HG03175 (cell line): ENCODE results near the gene ITPR3.

Experiments used
- ATAC-seq: cut with Tn5 transposase; IDR thresholded peaks from one replicate; pipeline ENCODE4 v1.9.1; 2021; ENCODE audit warnings: mild to moderate bottlenecking, moderate library complexity; ENCODE audit not compliant: unreplicated experiment

ITPR3 gene

GRCh38 chr6:33727932-33728331 is 106.8 kb downstream of the ITPR3 start:
- no peak for ATAC-seq

- ATAC-seq = no peak
Measured at GRCh38 chr6:33728438-33728837, 107.3 kb downstream of the ITPR3 start.

- ATAC-seq = no peak
Measured at GRCh38 chr6:33729059-33729458, 107.9 kb downstream of the ITPR3 start.

GRCh38 chr6:33730611-33731010 is 109.5 kb downstream of the ITPR3 start:
- no peak for ATAC-seq

- ATAC-seq = no peak
Measured at GRCh38 chr6:33731035-33731434, 109.9 kb downstream of the ITPR3 start.

GRCh38 chr6:33731751-33732282 is 110.7 kb downstream of the ITPR3 start:
- no peak for ATAC-seq

GRCh38 chr6:33732385-33732784 is 111.3 kb downstream of the ITPR3 start:
- ATAC-seq = no peak

GRCh38 chr6:33732817-33733708 is 111.9 kb downstream of the ITPR3 start:
- no peak for ATAC-seq

- no peak for ATAC-seq
Measured at GRCh38 chr6:33733709-33734007, 112.5 kb downstream of the ITPR3 start.

- ATAC-seq = no peak
Measured at GRCh38 chr6:33735216-33735615, 114.1 kb downstream of the ITPR3 start.

GRCh38 chr6:33737267-33738026 is 116.3 kb downstream of the ITPR3 start:
- ATAC-seq = no peak

- ATAC-seq = no peak
Measured at GRCh38 chr6:33738153-33738552, 117.0 kb downstream of the ITPR3 start.

GRCh38 chr6:33738879-33739278 is 117.8 kb downstream of the ITPR3 start:
- no peak for ATAC-seq

GRCh38 chr6:33739571-33739970 is 118.4 kb downstream of the ITPR3 start:
- ATAC-seq = no peak

GRCh38 chr6:33740204-33740608 is 119.1 kb downstream of the ITPR3 start:
- no peak for ATAC-seq

GRCh38 chr6:33740794-33741193 is 119.7 kb downstream of the ITPR3 start:
- ATAC-seq = no peak

GRCh38 chr6:33742092-33742491 is 121.0 kb downstream of the ITPR3 start:
- ATAC-seq = no peak

- no peak for ATAC-seq
Measured at GRCh38 chr6:33742837-33743236, 121.7 kb downstream of the ITPR3 start.

- no peak for ATAC-seq
Measured at GRCh38 chr6:33744001-33744848, 123.1 kb downstream of the ITPR3 start.

GRCh38 chr6:33744895-33745546 is 123.9 kb downstream of the ITPR3 start:
- no peak for ATAC-seq

GRCh38 chr6:33745548-33745947 is 124.4 kb downstream of the ITPR3 start:
- ATAC-seq = no peak
